AG09319 (cell line): ENCODE measurements around the gene GADD45G.

Experiments used
- DNase-seq: peaks from one replicate; pipeline ENCODE4 v3.0.0-alpha.2; 2010; ENCODE audit warnings: low read depth; ENCODE audit errors: extremely low read depth
- TF ChIP-seq, protein P1 (sequence below): IDR thresholded peaks from 2 replicates; pipeline ENCODE4 v1.5.1; 2011; ENCODE audit warnings: low read depth, mild to moderate bottlenecking, inconsistent platforms, low read length, moderate library complexity

GADD45G gene

DNA sequence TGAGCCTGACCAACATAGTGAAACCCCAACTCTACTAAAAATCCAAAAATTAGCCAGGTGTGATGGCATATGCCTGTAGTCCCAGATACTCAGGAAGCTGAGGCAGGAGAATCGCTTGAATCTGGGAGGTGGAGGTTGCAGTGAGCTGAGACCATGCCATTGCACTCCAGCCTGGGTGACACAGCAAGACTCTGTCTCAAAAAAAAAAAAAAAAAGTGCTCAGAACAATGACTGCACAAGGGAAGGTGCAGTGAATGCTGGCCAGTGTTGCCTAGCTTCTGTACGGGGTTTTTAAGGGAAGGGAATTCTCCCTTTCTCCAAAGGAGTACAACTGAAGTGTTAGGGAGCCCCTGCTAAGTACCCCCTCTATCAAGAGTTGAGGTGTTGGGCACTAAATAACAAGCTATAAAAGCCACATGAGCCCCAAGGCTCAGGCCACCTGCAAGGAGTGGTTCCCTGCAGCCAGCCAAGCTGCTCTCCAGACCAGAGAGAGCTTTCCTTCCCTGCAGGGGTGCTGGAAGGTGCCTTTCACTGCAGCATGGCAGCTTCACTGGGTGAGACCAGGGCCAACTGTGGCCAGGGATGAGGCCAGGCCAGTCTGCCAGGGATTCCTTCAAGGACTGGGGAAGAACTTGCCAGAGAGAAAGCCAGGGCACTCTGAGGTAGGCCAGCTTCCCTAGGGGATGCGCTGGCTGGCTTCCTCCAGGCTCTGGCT is 14.8 kb downstream of the GADD45G start:
- no peak for DNase-seq
- TF ChIP-seq, protein P1, sequence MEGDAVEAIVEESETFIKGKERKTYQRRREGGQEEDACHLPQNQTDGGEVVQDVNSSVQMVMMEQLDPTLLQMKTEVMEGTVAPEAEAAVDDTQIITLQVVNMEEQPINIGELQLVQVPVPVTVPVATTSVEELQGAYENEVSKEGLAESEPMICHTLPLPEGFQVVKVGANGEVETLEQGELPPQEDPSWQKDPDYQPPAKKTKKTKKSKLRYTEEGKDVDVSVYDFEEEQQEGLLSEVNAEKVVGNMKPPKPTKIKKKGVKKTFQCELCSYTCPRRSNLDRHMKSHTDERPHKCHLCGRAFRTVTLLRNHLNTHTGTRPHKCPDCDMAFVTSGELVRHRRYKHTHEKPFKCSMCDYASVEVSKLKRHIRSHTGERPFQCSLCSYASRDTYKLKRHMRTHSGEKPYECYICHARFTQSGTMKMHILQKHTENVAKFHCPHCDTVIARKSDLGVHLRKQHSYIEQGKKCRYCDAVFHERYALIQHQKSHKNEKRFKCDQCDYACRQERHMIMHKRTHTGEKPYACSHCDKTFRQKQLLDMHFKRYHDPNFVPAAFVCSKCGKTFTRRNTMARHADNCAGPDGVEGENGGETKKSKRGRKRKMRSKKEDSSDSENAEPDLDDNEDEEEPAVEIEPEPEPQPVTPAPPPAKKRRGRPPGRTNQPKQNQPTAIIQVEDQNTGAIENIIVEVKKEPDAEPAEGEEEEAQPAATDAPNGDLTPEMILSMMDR, result no peak

DNA sequence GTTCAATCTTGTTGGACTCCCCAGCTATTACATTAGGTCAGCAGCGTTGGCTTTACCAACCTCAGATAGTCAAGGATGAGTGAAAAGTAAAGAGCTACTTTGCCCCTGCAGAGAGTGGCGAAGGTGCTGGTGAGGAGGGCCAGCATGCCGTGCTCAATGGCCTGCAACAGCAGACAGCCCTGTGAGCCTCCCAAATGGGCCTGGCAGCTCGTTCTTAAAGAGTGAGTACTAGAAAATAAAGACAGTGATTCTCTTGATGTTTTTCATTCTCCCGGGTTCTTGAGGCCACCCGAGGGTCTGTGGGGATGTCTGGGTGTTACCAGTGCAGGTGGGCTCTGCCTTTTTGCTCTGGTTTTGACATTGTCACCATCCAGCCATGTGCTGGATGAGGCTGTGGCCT is 16.2 kb downstream of the GADD45G start:
- TF ChIP-seq, protein P1, result no peak
- no peak for DNase-seq

DNA sequence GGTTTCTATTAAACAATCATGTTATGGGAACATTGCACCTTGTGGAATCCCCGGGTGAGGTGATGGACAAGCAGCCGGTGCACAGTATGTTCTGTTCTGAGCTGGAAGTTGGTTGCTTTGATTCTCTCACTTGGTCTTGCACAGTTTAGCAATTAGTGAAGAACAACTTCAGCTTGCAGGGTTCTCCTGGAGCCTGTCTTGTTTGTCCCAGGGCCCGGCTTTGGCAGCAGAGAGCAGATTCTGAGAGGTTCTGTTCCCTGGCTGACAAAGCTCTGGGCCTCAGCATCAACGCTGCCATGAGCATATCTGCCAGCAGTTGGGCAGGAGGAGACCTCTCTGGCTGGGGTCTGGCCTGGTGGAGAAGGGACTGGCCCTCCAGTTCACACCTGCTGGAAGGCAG is 16.9 kb downstream of the GADD45G start:
- TF ChIP-seq, protein P1, result no peak
- no peak for DNase-seq

DNA sequence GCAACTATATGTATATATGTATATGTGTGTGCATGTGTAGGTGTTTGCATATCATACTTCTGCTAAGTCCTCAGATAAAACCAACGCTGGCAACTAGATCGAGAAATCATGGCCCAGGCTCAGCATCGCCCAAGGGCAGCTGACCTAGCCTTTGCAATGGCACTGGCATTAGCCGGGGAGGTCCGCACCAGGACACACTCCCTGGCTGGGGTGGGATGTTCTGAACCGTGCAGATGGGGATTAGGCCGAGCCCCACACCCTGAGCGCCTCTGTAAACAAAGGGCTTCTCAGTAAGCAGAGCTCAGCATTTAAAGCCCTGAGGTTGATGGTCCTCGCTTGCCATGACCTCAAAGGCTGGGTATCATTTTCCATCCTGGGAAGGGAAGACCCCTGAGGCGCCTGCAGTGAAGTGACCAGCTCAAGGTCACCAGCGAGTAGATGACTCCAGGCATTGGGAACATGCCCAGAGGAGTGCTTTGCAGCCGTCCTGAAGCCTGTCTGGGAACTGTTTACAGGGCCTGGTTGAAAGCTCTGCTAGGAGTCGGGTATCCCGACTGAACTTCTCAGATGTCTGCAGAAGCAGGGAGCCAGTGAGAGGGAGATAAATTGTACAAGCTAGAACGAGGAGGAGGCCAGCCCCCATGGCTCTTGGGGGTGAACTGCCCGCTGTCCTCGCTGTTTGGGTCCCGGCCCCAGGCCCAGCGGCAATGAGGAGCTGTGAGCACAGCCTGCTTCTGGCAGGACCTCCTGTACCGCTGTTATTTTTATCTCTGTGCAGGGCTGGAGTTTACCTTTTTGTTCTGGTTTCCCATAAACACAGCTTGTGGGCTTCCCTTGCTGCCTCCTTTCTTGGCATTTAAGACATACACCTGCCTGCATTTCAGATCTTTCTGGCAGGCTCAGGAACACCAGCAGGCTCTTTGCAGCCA is 18.4 kb downstream of the GADD45G start:
- TF ChIP-seq, protein P1, result no peak
- DNase-seq, result no peak

DNA sequence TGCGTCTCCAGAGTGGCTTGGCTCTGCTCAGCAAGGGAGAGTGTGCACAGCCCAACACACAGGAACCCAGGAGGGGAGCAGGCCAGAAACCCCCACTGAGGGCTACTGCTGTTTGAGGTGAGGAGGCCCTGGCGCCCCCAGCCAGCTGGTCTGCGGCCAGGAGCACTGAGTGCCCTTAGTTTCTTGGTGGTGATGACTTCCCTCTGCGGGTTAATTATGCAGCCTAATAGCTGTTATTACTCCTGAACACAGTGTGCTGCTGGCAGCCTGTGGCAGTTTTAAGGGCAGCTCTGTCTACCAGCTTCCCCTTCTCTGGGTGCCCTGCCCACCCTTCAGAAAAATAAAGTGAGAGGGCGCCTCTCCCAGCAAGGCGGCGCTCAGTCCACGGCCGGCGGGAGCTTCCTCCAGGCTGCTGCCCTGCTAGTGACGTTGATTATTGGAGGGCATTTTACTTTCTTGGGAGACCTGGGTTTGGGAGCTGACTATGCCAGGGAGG is 19.2 kb downstream of the GADD45G start:
- TF ChIP-seq, protein P1, result no peak
- no peak for DNase-seq

DNA sequence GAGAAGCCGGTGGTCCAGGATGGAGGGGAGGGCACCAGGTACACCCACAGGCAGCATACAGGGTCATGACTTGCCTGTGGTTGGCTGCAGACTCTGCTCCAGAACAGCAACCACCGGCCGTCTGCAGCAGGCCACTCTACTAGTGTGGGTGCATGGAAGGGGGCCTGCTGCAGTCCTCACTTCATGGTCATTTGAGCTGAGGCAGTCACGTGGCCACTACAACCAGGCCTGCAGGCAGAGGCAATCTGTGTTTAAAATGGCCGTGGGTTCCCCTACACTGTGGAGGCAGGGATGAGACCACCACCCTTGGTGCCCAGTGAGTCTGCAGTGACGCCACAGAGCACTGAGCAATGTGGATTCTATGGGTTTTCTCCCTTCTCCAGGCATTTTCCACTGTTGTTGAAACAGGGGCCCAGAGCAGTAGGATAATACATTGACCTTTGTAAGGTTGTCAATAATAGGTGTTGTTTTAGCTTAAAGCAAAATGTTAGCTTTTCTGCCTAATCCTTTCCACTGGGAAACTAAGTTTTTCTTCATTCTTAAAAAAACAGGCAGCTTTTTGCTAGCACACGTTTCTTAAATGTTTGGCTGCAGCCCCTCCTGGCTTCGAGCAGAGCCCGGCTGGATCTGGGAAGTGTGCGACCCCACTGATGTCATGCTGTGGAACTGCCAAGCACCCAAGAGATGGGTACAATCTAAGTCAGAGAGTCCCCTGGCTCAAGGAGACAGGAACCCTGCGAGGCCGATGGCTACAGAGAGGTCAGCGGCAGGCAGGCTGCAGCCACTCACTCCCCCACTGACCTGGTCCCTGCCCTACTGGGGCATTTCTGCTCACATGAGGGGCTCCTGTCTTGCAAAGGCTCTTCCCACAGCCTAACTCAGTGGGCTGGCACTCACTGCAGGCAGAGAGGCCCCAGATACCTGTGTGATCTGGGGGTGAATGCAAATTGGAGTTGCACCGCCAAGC is 21.2 kb downstream of the GADD45G start:
- TF ChIP-seq, protein P1, result no peak
- DNase-seq, result no peak
